IMR-90 (cell line): Measurements from ENCODE around the gene ENO2. TPM values are rescaled to one million over a fixed set of nuclear protein-coding genes. Genes with fewer than 3 reads are reported as not detected.
A peak's percentile ranks its signal among the peaks of the same experiment; 100 is the strongest.

ENCODE experiments used
- ATAC-seq: fragments of 200-7000 bp; cut with Tn5 transposase; 2 replicates; pipeline ENCODE4 v1.9.1; 2020; ENCODE audit warnings: low read depth, mild to moderate bottlenecking, moderate library complexity
- BruUV-seq: library from RNA; stranded (reverse); fragments of 400-500 nt; replicated peaks from 2 replicates; lab custom pipeline; 2021; lab: Mats Ljungman, UMichigan
- CTCF ChIA-PET: fragments of 300-600 bp; formaldehyde crosslinking; extraction: SDS; loops from one replicate; lab custom pipeline; 2021; ENCODE audit warnings: antibody characterized with exemption; lab: Yijun Ruan, JAX
- POLR2A ChIA-PET: fragments of 300-600 bp; sonication (Branson Sonifier 250); formaldehyde crosslinking; loops from one replicate; lab custom pipeline; 2022; ENCODE audit warnings: antibody characterized with exemption; ENCODE audit not compliant: unreplicated experiment; lab: Charles Lee
- DNase-seq: peaks from one replicate; pipeline ENCODE4 v3.0.0; 2013
- H2AFZ ChIP-seq: replicated peaks from 2 replicates; pipeline ENCODE3; 2013; ENCODE audit warnings: low read length, mild to moderate bottlenecking; ENCODE audit not compliant: poor library complexity
- H2AK5ac ChIP-seq: 2 replicates; pipeline ENCODE4 v1.6.1; 2013; ENCODE audit warnings: low read depth, low read length, inconsistent platforms
- H2AK9ac ChIP-seq: replicated peaks from 2 replicates; pipeline ENCODE3; 2013; ENCODE audit warnings: mild to moderate bottlenecking, low read depth, low read length, moderate library complexity; ENCODE audit not compliant: poor library complexity
- H2BK120ac ChIP-seq: 2 replicates; pipeline ENCODE4 v1.6.1; 2013; ENCODE audit warnings: low read depth, low read length, inconsistent platforms
- H2BK15ac ChIP-seq: 3 replicates; pipeline ENCODE4 v1.6.1; 2013; ENCODE audit warnings: low read depth, low read length, inconsistent platforms
- H2BK20ac ChIP-seq: 2 replicates; pipeline ENCODE4 v1.6.1; 2013; ENCODE audit warnings: low read depth, mild to moderate bottlenecking, inconsistent platforms, low read length, moderate library complexity
- H2BK5ac ChIP-seq: 2 replicates; pipeline ENCODE4 v1.6.1; 2013; ENCODE audit warnings: mild to moderate bottlenecking, low read depth, low read length, inconsistent platforms; ENCODE audit not compliant: poor library complexity, severe bottlenecking
- H3K14ac ChIP-seq: replicated peaks from 2 replicates; pipeline ENCODE4 v1.6.1; 2013; ENCODE audit warnings: low read depth, low read length, inconsistent platforms
- H3K18ac ChIP-seq: 2 replicates; pipeline ENCODE4 v1.6.1; 2013; ENCODE audit warnings: low read depth, low read length, control low read depth
- H3K23ac ChIP-seq: 2 replicates; pipeline ENCODE4 v1.6.1; 2013; ENCODE audit warnings: low read depth, low read length, inconsistent platforms
- H3K27ac ChIP-seq: 2 replicates; pipeline ENCODE4 v1.5.1; 2013; ENCODE audit warnings: mild to moderate bottlenecking, control low read depth, low read length; ENCODE audit not compliant: insufficient read depth
- H3K27me3 ChIP-seq: 2 replicates; pipeline ENCODE4 v1.6.1; 2013; ENCODE audit warnings: low read length; ENCODE audit not compliant: control insufficient read depth, insufficient read depth
- H3K36me3 ChIP-seq: 2 replicates; pipeline ENCODE4 v1.6.1; 2013; ENCODE audit warnings: low read length, mixed read lengths; ENCODE audit not compliant: control insufficient read depth, insufficient read depth
- H3K4ac ChIP-seq: 2 replicates; pipeline ENCODE4 v1.6.1; 2013; ENCODE audit warnings: low read depth, low read length, inconsistent platforms
- H3K4me1 ChIP-seq: 2 replicates; pipeline ENCODE4 v1.6.1; 2013; ENCODE audit warnings: low read length, mixed read lengths; ENCODE audit not compliant: control insufficient read depth, insufficient read depth
- H3K4me2 ChIP-seq: 2 replicates; pipeline ENCODE4 v1.6.1; 2013; ENCODE audit warnings: low read depth, mild to moderate bottlenecking, control low read depth, low read length, moderate library complexity
- H3K4me3 ChIP-seq: 2 replicates; pipeline ENCODE4 v1.5.1; 2013; ENCODE audit warnings: low read depth, mild to moderate bottlenecking, control low read depth, low read length, moderate library complexity; ENCODE audit not compliant: insufficient read depth
- H3K56ac ChIP-seq: 2 replicates; pipeline ENCODE4 v1.6.1; 2013; ENCODE audit warnings: low read length, inconsistent platforms; ENCODE audit not compliant: insufficient read depth; ENCODE audit errors: extremely low read depth
- H3K79me1 ChIP-seq, 2 experiments: 2 replicates each; pipeline ENCODE4 v1.6.1; 2013; ENCODE audit warnings: low read length in 2 of 2, inconsistent platforms in 1 of 2, low read depth in 1 of 2
- H3K9ac ChIP-seq: 2 replicates; pipeline ENCODE4 v1.6.1; 2013; ENCODE audit warnings: low read depth, low read length, control low read depth
- H3K9me1 ChIP-seq: 2 replicates; pipeline ENCODE4 v1.6.1; 2013; ENCODE audit warnings: low read length, inconsistent platforms; ENCODE audit not compliant: insufficient read depth
- H3K9me3 ChIP-seq: 2 replicates; pipeline ENCODE4 v1.6.1; 2013; ENCODE audit warnings: low read length; ENCODE audit not compliant: control insufficient read depth, insufficient read depth
- H4K20me1 ChIP-seq: 2 replicates; pipeline ENCODE4 v1.6.1; 2013; ENCODE audit warnings: low read length, inconsistent platforms; ENCODE audit not compliant: insufficient read depth
- H4K5ac ChIP-seq: 2 replicates; pipeline ENCODE4 v1.6.1; 2013; ENCODE audit warnings: mild to moderate bottlenecking, low read depth, low read length, control low read depth
- H4K8ac ChIP-seq, 2 experiments: 2 replicates each; pipeline ENCODE4 v1.6.1; 2013; ENCODE audit warnings: low read depth in 2 of 2, low read length in 2 of 2, control low read depth in 1 of 2, inconsistent platforms in 1 of 2
- H4K91ac ChIP-seq: 2 replicates; pipeline ENCODE4 v1.6.1; 2013; ENCODE audit warnings: low read depth, low read length, inconsistent platforms; ENCODE audit not compliant: insufficient read depth
- BHLHE40 ChIP-seq: fragments of 150-350 bp; IDR thresholded peaks from 2 replicates; pipeline ENCODE4 v1.6.1; 2016; ENCODE audit warnings: mild to moderate bottlenecking, low read depth, low read length
- CEBPB ChIP-seq: IDR thresholded peaks from 2 replicates; pipeline ENCODE4 v1.6.1; 2012; ENCODE audit warnings: low read depth, low read length, improper control_type of control experiment
- CTCF ChIP-seq: conservative IDR thresholded peaks from 2 replicates; pipeline ENCODE4 v1.5.1; 2012; ENCODE audit warnings: mild to moderate bottlenecking, low read depth, low read length, improper control_type of control experiment
- ELK1 ChIP-seq: fragments of 150-350 bp; IDR thresholded peaks from 2 replicates; pipeline ENCODE4 v1.6.1; 2016; ENCODE audit warnings: low read depth, mild to moderate bottlenecking, low read length, moderate library complexity, borderline replicate concordance
- FOS ChIP-seq: fragments of 150-350 bp; IDR thresholded peaks from 2 replicates; pipeline ENCODE4 v1.6.1; 2016; ENCODE audit warnings: low read depth, low read length
- MAFK ChIP-seq: IDR thresholded peaks from 2 replicates; pipeline ENCODE4 v1.6.1; 2012; ENCODE audit warnings: low read depth, low read length, improper control_type of control experiment
- MAZ ChIP-seq: IDR thresholded peaks from 2 replicates; pipeline ENCODE4 v1.6.1; 2012; ENCODE audit warnings: low read depth, mild to moderate bottlenecking, low read length, improper control_type of control experiment, moderate library complexity, borderline replicate concordance
- MXI1 ChIP-seq: IDR thresholded peaks from 2 replicates; pipeline ENCODE4 v1.6.1; 2012; ENCODE audit warnings: low read depth, mild to moderate bottlenecking, low read length, moderate library complexity, borderline replicate concordance
- NFE2L2 ChIP-seq: fragments of 150-350 bp; IDR thresholded peaks from 2 replicates; pipeline ENCODE4 v1.6.1; 2016; ENCODE audit warnings: low read depth, mild to moderate bottlenecking, low read length
- POLR2A ChIP-seq: IDR thresholded peaks from 2 replicates; pipeline ENCODE4 v1.6.1; 2012; ENCODE audit warnings: mild to moderate bottlenecking, low read depth, low read length
- RAD21 ChIP-seq: IDR thresholded peaks from 2 replicates; pipeline ENCODE4 v1.6.1; 2012; ENCODE audit warnings: low read length, improper control_type of control experiment
- RCOR1 ChIP-seq: IDR thresholded peaks from 2 replicates; pipeline ENCODE4 v1.6.1; 2012; ENCODE audit warnings: mild to moderate bottlenecking, low read length, improper control_type of control experiment; ENCODE audit not compliant: insufficient replicate concordance
- RFX5 ChIP-seq: IDR thresholded peaks from 2 replicates; pipeline ENCODE4 v1.8.0; 2012; ENCODE audit warnings: low read depth, mild to moderate bottlenecking, low read length, moderate library complexity
- SMC3 ChIP-seq: fragments of 150-350 bp; IDR thresholded peaks from 2 replicates; pipeline ENCODE4 v1.6.1; 2016; ENCODE audit warnings: low read depth, mild to moderate bottlenecking, antibody characterized with exemption, low read length, moderate library complexity
- USF2 ChIP-seq: fragments of 150-350 bp; IDR thresholded peaks from 2 replicates; pipeline ENCODE4 v1.6.1; 2017; ENCODE audit warnings: mild to moderate bottlenecking, antibody characterized with exemption, low read length, low read depth
- WGBS, 2 experiments: methylation state at CpG; one replicate each; pipeline versions ENCODE4 v1.1.5 to v1.1.7; 2013; ENCODE audit warnings: missing lambda C conversion rate in 2 of 2; ENCODE audit not compliant: insufficient read length in 1 of 2; ENCODE audit errors: extremely low coverage in 2 of 2; 5-methylcytosine and 5-hydroxymethylcytosine counted together
- dilution Hi-C: fragments of 300-500 bp; cut with HindIII; formaldehyde crosslinking; loops from one replicate; pipeline ENCODE4 v1.14.3; 2018; ENCODE audit warnings: low sequenced_read_pairs; ENCODE audit not compliant: unreplicated experiment
- in situ Hi-C: fragments of 300-500 bp; cut with MboI; formaldehyde crosslinking; loops from 3 replicates; pipeline ENCODE4 v1.14.3; 2019; ENCODE audit warnings: low sequenced_read_pairs, inconsistent platforms, mixed read lengths
- intact Hi-C: fragments of 100-400 bp; cut with micrococcal nuclease; formaldehyde crosslinking; loops from 2 replicates; pipeline ENCODE4 v1.10.0; 2022
- polyA plus RNA-seq, 3 experiments: library from polyadenylated mRNA; depleted of rRNA; stranded (reverse); fragments of >200 nt; gene quantifications; 2 replicates each; pipeline ENCODE4 v1.2.3, GENCODE V29; 2012; ENCODE audit warnings: low replicate concordance in 1 of 3
- total RNA-seq: library from RNA; depleted of rRNA; stranded (reverse); fragments of >200 nt; gene quantifications from 2 replicates; pipeline ENCODE4 v1.2.3, GENCODE V29; 2012

Gene ENO2
- total and polyA plus RNA-seq, 2 of the 4 experiments (the other 2 are of a cell fraction), result 28.3 to 92.8 TPM

- peak overlapping the region; percentile 83 for H2AK9ac ChIP-seq
- BruUV-seq, result no TSS peak
- H3K79me1 ChIP-seq, result peaks cover 5 to 15% of the 10 kb centered on the region in 2 experiments
- H3K18ac ChIP-seq, result no peak overlapping the region
- peaks cover 31% of the 10 kb centered on the region for H3K36me3 ChIP-seq
- CTCF ChIA-PET, result interaction anchor here (1.7 kb wide), 1 partner anchor 150 kb away, joined by 3 read pairs; no protein-coding TSS in a partner anchor
- dilution Hi-C loops (no loop called here), intact Hi-C loops (no loop called here), in situ Hi-C loops (loop anchor here (5.0 kb wide), 1 partner anchor 96 kb away; the partner anchor contains the start of gene TPI1)
- no peak overlapping the region for H3K4ac ChIP-seq
- H2BK5ac ChIP-seq, result no peak overlapping the region
- no peak overlapping the region for H3K9ac ChIP-seq
- no peak overlapping the region for H4K91ac ChIP-seq
- H2BK20ac ChIP-seq, result no peak overlapping the region
- H2BK15ac ChIP-seq, result no peak overlapping the region
- WGBS, 2 experiments, result 93% methylated on average over 4 of the region's 32 CpGs; no CpG with 5 or more reads in 1 of the 2 experiments
- no peak overlapping the region for H3K23ac ChIP-seq
- POLR2A ChIA-PET, result no interaction called here
- no peak overlapping the region for H3K27ac ChIP-seq
- DNase-seq, result no peak
- H3K4me1 ChIP-seq, result peaks cover 5% of the 10 kb centered on the region; the same call in 1 of the 2 replicates
- no peaks in the 10 kb centered on the region for H3K9me3 ChIP-seq
- no peak overlapping the region for H2BK120ac ChIP-seq
- H3K4me3 ChIP-seq, result no peak overlapping the region
- no peak overlapping the region for H3K14ac ChIP-seq
- peak overlapping the region; percentile 68 for H2AFZ ChIP-seq
- no peak overlapping the region for H4K8ac ChIP-seq
- no peaks in the 10 kb centered on the region for H3K9me1 ChIP-seq
- no peaks in the 10 kb centered on the region for H3K27me3 ChIP-seq
- H4K20me1 ChIP-seq, result no peaks in the 10 kb centered on the region
- H3K56ac ChIP-seq, result no peak overlapping the region
- H2AK5ac ChIP-seq, result no peak overlapping the region
- H3K4me2 ChIP-seq, result no peak overlapping the region
- ATAC-seq, result no peak
- H4K5ac ChIP-seq, result no peak overlapping the region
- TF ChIP-seq BHLHE40 (no peak), MAZ (no peak), CTCF (no peak), MXI1 (no peak), POLR2A (no peak), RAD21 (no peak), MAFK (no peak), SMC3 (no peak), RFX5 (no peak), RCOR1 (no peak), NFE2L2 (no peak), USF2 (no peak), FOS (no peak), ELK1 (no peak), CEBPB (no peak)
Measured at GRCh38 chr12:6963016-6963731, 48.8 kb downstream of the ENO2 start.
